ENCODE measurements around the gene CDH16.

- TF ChIP-seq CTCF (conservative IDR thresholded peaks at IDR 0.05 in 1 of 2, IDR thresholded peaks at IDR 0.05 in 1 of 2; ENCODE audit: low read depth in 1 of 2, low read length in 2 of 2): no peak
- no peak for TF ChIP-seq EZH2 (IDR thresholded peaks at IDR 0.05; ENCODE audit: low read length, missing control alignments)
Measured at GRCh38 chr16:66958857-66959703, 40.4 kb upstream of the CDH16 start.

All from fibroblast of lung (primary cell).